ENCODE measurements around the gene LCP1. TPM values are rescaled to one million over a fixed set of nuclear protein-coding genes. Genes with fewer than 3 reads are reported as not detected.

The LCP1 gene
- total RNA-seq, 1 donor from 2014 or later, result 8.3 TPM

- Mint-ChIP-seq H3K27me3 (no peaks in the 10 kb centered on the region), H3K36me3 (ENCODE audit: insufficient read depth) (no peaks in the 10 kb centered on the region), H3K4me3 (ENCODE audit: low read depth) (no peak overlapping the region), H3K4me1 (ENCODE audit: low read depth) (peaks cover 13% of the 10 kb centered on the region), H3K9me3 (ENCODE audit: low read depth) (no peaks in the 10 kb centered on the region), H3K27ac (no peak overlapping the region)
- DNase-seq (ENCODE audit: low spot score, unreplicated experiment), result no peak
- no peak for TF ChIP-seq CTCF (IDR thresholded peaks at IDR 0.05; ENCODE audit: unreplicated experiment)
Measured at GRCh38 chr13:46176756-46177155, 5.2 kb downstream of the LCP1 start.

DNA sequence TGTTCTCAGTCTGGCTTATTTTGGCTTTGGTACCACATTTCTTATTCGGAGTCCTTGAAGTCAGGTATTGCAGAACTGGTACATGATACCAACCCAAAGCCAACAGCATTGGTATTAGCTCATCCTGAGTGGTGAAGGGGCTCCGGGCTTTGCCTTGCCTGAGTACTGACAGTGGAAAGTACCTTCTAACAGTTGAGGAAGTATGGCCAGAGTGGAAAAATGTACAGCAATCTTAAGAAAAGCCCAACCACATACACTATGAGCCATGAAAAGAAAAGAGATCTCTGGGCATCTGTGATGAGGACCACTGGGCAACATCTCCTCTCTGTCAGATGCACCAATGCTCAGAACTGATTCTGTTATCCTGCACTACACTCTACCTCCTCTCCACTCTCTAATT is 8.3 kb downstream of the LCP1 start:
- H3K4me3 Mint-ChIP-seq (ENCODE audit: low read depth), result no peak overlapping the region
- no peak for DNase-seq (ENCODE audit: low spot score, unreplicated experiment)
- no peaks in the 10 kb centered on the region for H3K9me3 Mint-ChIP-seq (ENCODE audit: low read depth)
- no peaks in the 10 kb centered on the region for H3K36me3 Mint-ChIP-seq (ENCODE audit: insufficient read depth)
- no peak overlapping the region for H3K27ac Mint-ChIP-seq
- H3K27me3 Mint-ChIP-seq, result no peaks in the 10 kb centered on the region
- H3K4me1 Mint-ChIP-seq (ENCODE audit: low read depth), result peaks cover 10% of the 10 kb centered on the region
- TF ChIP-seq CTCF (IDR thresholded peaks at IDR 0.05; ENCODE audit: unreplicated experiment), result no peak

GRCh38 chr13:46172531-46172991 is 9.4 kb downstream of the LCP1 start:
- no peak for TF ChIP-seq CTCF (IDR thresholded peaks at IDR 0.05; ENCODE audit: unreplicated experiment)
- Mint-ChIP-seq H3K4me1 (ENCODE audit: low read depth) (peaks cover 10% of the 10 kb centered on the region), H3K4me3 (ENCODE audit: low read depth) (no peak overlapping the region), H3K27ac (no peak overlapping the region), H3K27me3 (no peaks in the 10 kb centered on the region), H3K9me3 (ENCODE audit: low read depth) (no peaks in the 10 kb centered on the region), H3K36me3 (ENCODE audit: insufficient read depth) (no peaks in the 10 kb centered on the region)
- no peak for DNase-seq (ENCODE audit: low spot score, unreplicated experiment)

- TF ChIP-seq CTCF (IDR thresholded peaks at IDR 0.05; ENCODE audit: unreplicated experiment), result no peak
- Mint-ChIP-seq H3K27me3 (no peaks in the 10 kb centered on the region), H3K27ac (no peak overlapping the region), H3K9me3 (ENCODE audit: low read depth) (no peaks in the 10 kb centered on the region), H3K4me1 (ENCODE audit: low read depth) (peaks cover 10% of the 10 kb centered on the region), H3K36me3 (ENCODE audit: insufficient read depth) (no peaks in the 10 kb centered on the region), H3K4me3 (ENCODE audit: low read depth) (no peak overlapping the region)
- DNase-seq (ENCODE audit: low spot score, unreplicated experiment), result no peak
Measured at GRCh38 chr13:46171739-46172138, 10.2 kb downstream of the LCP1 start.

GRCh38 chr13:46171217-46171616 is 10.8 kb downstream of the LCP1 start:
- Mint-ChIP-seq H3K36me3 (ENCODE audit: insufficient read depth) (no peaks in the 10 kb centered on the region), H3K27ac (peak overlapping the region; percentile 67), H3K4me3 (ENCODE audit: low read depth) (no peak overlapping the region), H3K4me1 (ENCODE audit: low read depth) (peaks cover 10% of the 10 kb centered on the region), H3K27me3 (no peaks in the 10 kb centered on the region), H3K9me3 (ENCODE audit: low read depth) (no peaks in the 10 kb centered on the region)
- DNase-seq (ENCODE audit: low spot score, unreplicated experiment), result no peak
- no peak for TF ChIP-seq CTCF (IDR thresholded peaks at IDR 0.05; ENCODE audit: unreplicated experiment)

Measured in progenitor cell of endocrine pancreas (in vitro differentiated cells).